GM15510 (cell line): ENCODE data around the gene BLID.

Experiments
- POLR2A ChIP-seq: IDR thresholded peaks from 3 replicates; pipeline ENCODE4 v1.6.1; 2011; ENCODE audit warnings: borderline replicate concordance; ENCODE audit not compliant: insufficient read length; ENCODE audit errors: extremely low read depth

BLID gene

GRCh38 chr11:122102426-122102825 lies 13.6 kb downstream of the BLID start:
- TF ChIP-seq POLR2A: no peak

DNA sequence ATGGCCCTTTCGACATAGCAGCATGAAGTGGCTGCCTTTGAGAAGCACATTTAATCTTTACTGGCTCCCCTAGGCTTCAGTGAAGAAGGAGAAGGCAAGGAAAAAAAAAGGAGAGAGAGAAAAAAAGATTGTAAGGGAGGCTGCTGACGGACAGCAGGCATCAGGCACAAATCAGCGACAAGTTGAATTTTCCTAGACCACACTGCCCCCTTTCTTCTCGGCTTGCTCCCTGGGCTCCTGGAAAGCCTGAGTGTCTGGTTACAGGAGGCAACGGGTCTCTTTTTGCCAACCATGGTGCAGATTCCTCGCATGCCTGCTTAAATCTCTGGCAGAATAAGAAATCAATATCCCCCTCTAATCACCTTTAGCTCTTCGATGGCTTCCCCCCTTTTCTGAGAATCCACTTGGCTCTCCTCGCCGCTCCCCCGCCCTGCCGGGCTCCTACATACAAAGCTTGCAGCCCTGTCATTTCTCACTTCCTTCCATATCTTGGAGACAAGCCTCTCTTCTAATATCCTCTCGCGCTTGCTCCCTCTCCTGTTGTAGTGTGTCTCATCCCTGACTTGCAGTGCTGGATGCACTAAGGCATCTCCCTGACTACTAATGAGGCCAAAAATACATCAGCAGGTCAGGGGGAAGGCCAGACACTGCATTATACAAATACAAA lies 14.3 kb downstream of the BLID start:
- no peak for TF ChIP-seq POLR2A

DNA sequence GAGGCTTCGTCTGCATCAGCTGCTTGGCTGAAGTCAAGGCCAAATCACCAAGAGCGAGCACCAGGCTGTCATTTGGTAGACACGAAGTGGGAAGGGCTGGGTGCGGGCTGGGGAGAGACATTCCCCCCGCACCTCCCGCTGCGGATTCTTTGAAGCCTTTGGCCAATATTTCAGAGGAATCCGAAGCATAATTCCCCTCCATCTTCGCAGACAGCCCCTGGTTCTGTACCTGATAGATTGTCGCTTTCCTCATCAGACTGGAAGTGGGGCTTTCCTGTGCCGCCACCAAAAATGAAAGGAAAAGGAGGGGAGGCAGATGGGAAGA lies 15.3 kb downstream of the BLID start:
- no peak for TF ChIP-seq POLR2A

DNA sequence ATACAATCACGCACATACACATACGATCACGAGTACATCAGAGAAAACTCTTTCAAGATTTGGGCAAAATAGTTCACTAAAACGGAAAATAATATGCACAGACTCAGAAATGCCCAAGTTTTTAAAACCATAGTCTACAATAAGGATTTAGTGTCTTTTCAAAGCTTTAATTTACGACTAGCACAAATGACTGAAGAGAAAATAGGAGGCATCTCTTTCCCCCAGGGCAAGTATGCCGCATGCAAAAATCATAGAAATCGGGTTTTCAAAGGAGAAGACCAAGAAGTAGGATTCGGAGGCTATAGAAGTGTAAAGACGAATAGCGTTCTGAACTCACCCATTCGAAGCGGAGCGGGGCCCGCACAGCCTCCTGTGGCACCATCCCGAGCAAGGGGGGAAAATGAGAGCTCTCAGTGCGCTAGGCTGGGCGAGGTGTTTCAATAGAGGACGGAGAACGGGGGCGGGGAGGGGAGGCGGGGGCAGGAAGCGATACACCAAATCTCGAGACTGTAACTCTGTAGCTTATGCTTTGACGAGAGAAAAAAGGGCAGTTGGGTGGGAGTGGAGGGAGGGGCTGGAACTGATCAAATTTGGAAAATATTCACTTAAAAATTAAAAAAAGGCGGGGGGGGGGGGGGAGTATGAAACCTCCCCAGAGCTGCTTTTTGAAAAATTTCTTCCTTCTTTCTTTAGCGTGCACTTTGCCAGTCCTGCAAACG lies 15.8 kb downstream of the BLID start:
- no peak for TF ChIP-seq POLR2A

DNA sequence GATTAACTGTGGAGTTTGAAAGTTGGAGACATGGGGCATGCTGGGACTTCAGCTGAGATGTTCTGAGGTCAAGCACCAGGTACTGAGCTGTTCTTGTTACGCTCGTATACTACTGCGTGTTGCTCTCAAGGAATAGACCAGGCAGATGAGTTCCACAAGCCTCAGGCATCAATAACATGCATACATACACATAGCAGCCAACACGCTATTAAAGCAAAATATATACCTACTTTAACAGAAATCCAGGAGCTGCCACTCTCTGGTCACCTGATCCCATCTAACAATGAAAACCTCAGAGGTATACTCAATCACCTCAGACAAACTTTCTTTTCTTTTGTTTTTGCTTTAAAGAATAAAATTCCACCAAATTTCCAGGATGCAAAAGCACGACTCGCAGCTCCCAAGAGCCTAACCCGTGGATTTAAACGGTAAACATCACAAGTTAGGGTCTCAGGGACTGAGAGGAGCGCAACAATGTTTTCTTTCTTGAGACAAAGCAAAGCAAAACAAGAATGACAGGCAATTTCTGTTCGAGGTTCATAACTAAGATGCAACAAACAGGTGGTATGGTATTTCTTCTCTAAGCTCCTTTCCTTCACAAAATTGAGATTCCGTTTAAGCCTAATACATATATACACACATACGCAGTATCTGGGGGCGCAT lies 16.5 kb downstream of the BLID start:
- no peak for TF ChIP-seq POLR2A

DNA sequence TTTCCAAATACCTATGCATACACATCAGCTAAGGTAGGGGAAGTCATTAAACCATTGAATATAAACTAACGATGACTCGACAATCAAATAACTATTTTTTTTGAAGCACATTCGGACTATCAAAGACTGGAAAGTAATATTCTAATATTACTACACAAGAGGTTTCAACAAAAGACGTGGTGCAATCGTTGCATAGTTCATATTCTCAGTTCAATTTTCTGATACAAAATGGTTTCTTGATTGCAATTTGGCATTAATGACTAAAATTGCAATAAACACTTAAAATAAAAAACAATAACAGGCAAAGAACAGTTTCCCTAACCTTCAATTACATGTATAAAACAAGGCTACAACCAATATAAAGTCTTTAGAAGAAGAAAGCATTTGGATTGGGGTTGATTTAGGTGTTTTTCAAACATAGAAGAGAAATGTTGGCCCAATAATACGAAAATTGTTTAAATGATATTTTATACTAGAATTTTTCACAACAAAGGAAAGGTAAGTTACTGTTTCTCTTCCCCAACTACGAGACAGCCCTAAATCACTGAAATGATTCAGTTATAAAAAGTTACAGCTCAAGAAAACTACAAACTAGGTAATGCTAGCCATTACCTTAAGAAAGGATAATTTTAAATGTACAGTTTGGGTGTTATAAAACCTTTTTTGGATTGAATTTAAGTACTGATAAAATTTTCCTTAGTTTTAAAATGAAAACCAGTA lies 17.6 kb downstream of the BLID start:
- no peak for TF ChIP-seq POLR2A

GRCh38 chr11:122097419-122098001 lies 18.5 kb downstream of the BLID start:
- no peak for TF ChIP-seq POLR2A

GRCh38 chr11:122096272-122097112 lies 19.5 kb downstream of the BLID start:
- TF ChIP-seq POLR2A: no peak

- no peak for TF ChIP-seq POLR2A
Observed at GRCh38 chr11:122095681-122096262, 20.2 kb downstream of the BLID start.

- no peak for TF ChIP-seq POLR2A
Observed at GRCh38 chr11:122094836-122095235, 21.2 kb downstream of the BLID start.

GRCh38 chr11:122093731-122094275 lies 22.2 kb downstream of the BLID start:
- no peak for TF ChIP-seq POLR2A

DNA sequence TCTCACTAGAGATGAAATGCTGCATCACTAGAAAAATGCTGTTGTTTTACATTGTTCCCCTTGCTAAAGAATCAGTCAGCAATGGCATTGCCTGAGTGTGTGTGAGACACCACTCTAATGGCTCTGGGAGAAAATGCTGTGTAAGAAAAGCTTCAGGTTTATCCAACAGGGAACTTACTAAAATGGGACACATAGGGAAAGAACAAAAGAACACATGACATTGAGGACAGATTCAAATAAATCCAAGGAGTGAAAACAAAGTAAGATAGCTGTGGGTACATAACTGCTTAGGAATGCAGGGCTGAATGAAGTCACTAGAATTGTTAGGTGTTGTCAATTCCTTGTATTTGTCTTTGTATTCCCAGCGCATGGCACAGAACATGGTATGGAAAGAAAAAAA lies 24.2 kb downstream of the BLID start:
- no peak for TF ChIP-seq POLR2A

DNA sequence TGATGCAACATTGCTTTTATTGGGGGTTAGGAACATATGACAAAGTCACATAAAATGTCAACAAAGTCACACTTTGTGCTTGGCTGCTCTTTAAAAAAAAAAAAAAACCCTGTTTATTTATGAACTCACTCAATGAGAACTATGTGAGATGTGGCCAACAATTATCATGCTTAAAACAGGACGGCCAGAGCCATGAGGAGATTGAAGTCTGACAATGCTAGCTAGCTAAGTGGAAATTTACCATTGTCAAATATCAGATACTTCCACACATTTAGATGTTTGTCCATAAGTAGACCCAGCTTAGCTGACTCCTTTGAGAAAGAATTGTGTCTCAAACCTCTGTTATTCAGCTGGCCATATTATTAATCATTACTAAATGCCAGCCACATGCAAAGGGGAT lies 26.9 kb downstream of the BLID start:
- no peak for TF ChIP-seq POLR2A
